Fibroblast of lung (primary cell): ENCODE results near the gene BANF1. TPM values are rescaled to one million over a fixed set of nuclear protein-coding genes. Genes with fewer than 3 reads are reported as not detected.
A peak's percentile ranks its signal among the peaks of the same experiment; 100 is the strongest.

Source experiments
- DNase-seq, 2 donors: peaks; one replicate each; pipeline versions ENCODE4 v3.0.0 to v3.0.0-alpha.2; 2010; ENCODE audit warnings: low read depth in 2 of 2
- H2AFZ ChIP-seq: 2 replicates; pipeline ENCODE4 v1.5.1; 2012; ENCODE audit warnings: low read length, control low read depth, inconsistent platforms
- H3K27ac ChIP-seq: 2 replicates; pipeline ENCODE4 v1.5.1; 2011; ENCODE audit warnings: low read length, control low read depth; ENCODE audit not compliant: insufficient read depth
- H3K27me3 ChIP-seq: 2 replicates; pipeline ENCODE4 v1.5.1; 2011; ENCODE audit warnings: mild to moderate bottlenecking, low read length; ENCODE audit not compliant: control insufficient read depth, insufficient read depth
- H3K36me3 ChIP-seq: 2 replicates; pipeline ENCODE4 v1.5.1; 2011; ENCODE audit warnings: low read length; ENCODE audit not compliant: control insufficient read depth, insufficient read depth
- H3K4me1 ChIP-seq: 2 replicates; pipeline ENCODE4 v1.5.1; 2011; ENCODE audit warnings: low read length; ENCODE audit not compliant: control insufficient read depth, insufficient read depth; ENCODE audit errors: extremely low read depth
- H3K4me2 ChIP-seq: 2 replicates; pipeline ENCODE4 v1.5.1; 2011; ENCODE audit warnings: low read length, control low read depth; ENCODE audit not compliant: insufficient read depth; ENCODE audit errors: extremely low read depth
- H3K4me3 ChIP-seq, 4 experiments: fragments of 200-600 bp in 1 of 4; sonication (generic) in 1 of 4; replicated peaks in 1 of 4; 2 replicates each; pipeline ENCODE4 v1.5.1; 2011 to 2016; ENCODE audit warnings: low read length in 4 of 4, low read depth in 3 of 4, mild to moderate bottlenecking in 3 of 4, control low read depth in 2 of 4, inconsistent platforms in 1 of 4, mixed read lengths in 1 of 4; ENCODE audit not compliant: insufficient read depth in 1 of 4; ENCODE audit errors: control extremely low read depth in 1 of 4
- H3K79me2 ChIP-seq: 2 replicates; pipeline ENCODE4 v1.5.1; 2012; ENCODE audit warnings: mild to moderate bottlenecking, low read length, inconsistent platforms; ENCODE audit not compliant: control insufficient read depth, insufficient read depth
- H3K9ac ChIP-seq: 2 replicates; pipeline ENCODE4 v1.5.1; 2011; ENCODE audit warnings: mild to moderate bottlenecking, low read length, control low read depth; ENCODE audit not compliant: insufficient read depth
- H3K9me3 ChIP-seq: 2 replicates; pipeline ENCODE4 v1.5.1; 2012; ENCODE audit warnings: low read depth, low read length; ENCODE audit not compliant: control insufficient read depth, insufficient read depth
- H4K20me1 ChIP-seq: 2 replicates; pipeline ENCODE4 v1.5.1; 2011; ENCODE audit warnings: low read length; ENCODE audit not compliant: control insufficient read depth, insufficient read depth; ENCODE audit errors: extremely low read depth
- EZH2 ChIP-seq: IDR thresholded peaks from 2 replicates; pipeline ENCODE4 v1.5.1; 2012; ENCODE audit warnings: low read length, control low read depth, mild to moderate bottlenecking; ENCODE audit errors: missing control alignments
- polyA plus RNA-seq, 2 donors: library from polyadenylated mRNA; depleted of rRNA in 1 of 2; stranded (reverse) in 1 of 2; unstranded in 1 of 2; fragments of >200 nt; gene quantifications; 2 replicates each; pipeline ENCODE4 v1.2.1, GENCODE V29; 2011 to 2012; ENCODE audit warnings: missing spikeins in 1 of 2
- total RNA-seq: library from RNA; depleted of rRNA; stranded (reverse); fragments of >200 nt; gene quantifications from 2 replicates; pipeline ENCODE4 v1.2.1, GENCODE V29; 2014
- TF ChIP-seq, protein P1 (sequence below), 2 donors: IDR thresholded peaks in 1 of 2; conservative IDR thresholded peaks in 1 of 2; 1 replicate in 1 of 2; 2 replicates in 1 of 2; pipeline ENCODE4 v1.5.1; 2011 to 2012; ENCODE audit warnings: low read length in 2 of 2, control low read depth in 1 of 2, inconsistent platforms in 1 of 2, low read depth in 1 of 2, mild to moderate bottlenecking in 1 of 2

The BANF1 gene
- total and polyA plus RNA-seq, 2 donors (not counting 1 experiment from before 2014, with no cell fraction given) = 19.0 to 156 TPM

- peaks cover 4% of the 10 kb centered on the region for H3K4me1 ChIP-seq
- H3K36me3 ChIP-seq = peaks cover 7% of the 10 kb centered on the region
- H3K27ac ChIP-seq = peak overlapping the region; percentile 94
- peak overlapping the region; percentile 71 to 98 (median 89) for H3K4me3 ChIP-seq
- TF ChIP-seq EZH2 = no peak
- TF ChIP-seq, protein P1, sequence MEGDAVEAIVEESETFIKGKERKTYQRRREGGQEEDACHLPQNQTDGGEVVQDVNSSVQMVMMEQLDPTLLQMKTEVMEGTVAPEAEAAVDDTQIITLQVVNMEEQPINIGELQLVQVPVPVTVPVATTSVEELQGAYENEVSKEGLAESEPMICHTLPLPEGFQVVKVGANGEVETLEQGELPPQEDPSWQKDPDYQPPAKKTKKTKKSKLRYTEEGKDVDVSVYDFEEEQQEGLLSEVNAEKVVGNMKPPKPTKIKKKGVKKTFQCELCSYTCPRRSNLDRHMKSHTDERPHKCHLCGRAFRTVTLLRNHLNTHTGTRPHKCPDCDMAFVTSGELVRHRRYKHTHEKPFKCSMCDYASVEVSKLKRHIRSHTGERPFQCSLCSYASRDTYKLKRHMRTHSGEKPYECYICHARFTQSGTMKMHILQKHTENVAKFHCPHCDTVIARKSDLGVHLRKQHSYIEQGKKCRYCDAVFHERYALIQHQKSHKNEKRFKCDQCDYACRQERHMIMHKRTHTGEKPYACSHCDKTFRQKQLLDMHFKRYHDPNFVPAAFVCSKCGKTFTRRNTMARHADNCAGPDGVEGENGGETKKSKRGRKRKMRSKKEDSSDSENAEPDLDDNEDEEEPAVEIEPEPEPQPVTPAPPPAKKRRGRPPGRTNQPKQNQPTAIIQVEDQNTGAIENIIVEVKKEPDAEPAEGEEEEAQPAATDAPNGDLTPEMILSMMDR (conservative IDR thresholded peaks at IDR 0.05 in 1 of 2, IDR thresholded peaks at IDR 0.05 in 1 of 2; ENCODE audit: low read depth in 1 of 2, low read length in 2 of 2) = no peak
- peak overlapping the region; percentile 72 for H3K4me2 ChIP-seq
- no peak for DNase-seq
- H3K9me3 ChIP-seq = no peaks in the 10 kb centered on the region
- H4K20me1 ChIP-seq = no peaks in the 10 kb centered on the region
- peaks cover 29% of the 10 kb centered on the region for H3K79me2 ChIP-seq
- peaks cover 2% of the 10 kb centered on the region for H3K27me3 ChIP-seq
- H3K9ac ChIP-seq = peak overlapping the region; percentile 98
- peak overlapping the region; percentile 87 for H2AFZ ChIP-seq
Measured at GRCh38 chr11:66052664-66052982, 50.3 kb downstream of the BANF1 start.

Other genes with a start within 250 kb of the BANF1 start
- 5.1 and 6.3 TPM in 2 replicates for gene AP5B1, start 221.5 kb upstream of the BANF1 start, total RNA-seq
- 1.6 and 2.0 TPM in 2 replicates for gene AP5B1, start 221.5 kb upstream of the BANF1 start, polyA plus RNA-seq
- gene OVOL1, start 215.4 kb upstream of the BANF1 start, total RNA-seq = not detected in 2 replicates
- gene OVOL1, start 215.4 kb upstream of the BANF1 start, polyA plus RNA-seq = not detected in 2 replicates
- gene SNX32, start 168.5 kb upstream of the BANF1 start, total RNA-seq = 2.3 and 3.1 TPM in 2 replicates
- gene SNX32, start 168.5 kb upstream of the BANF1 start, polyA plus RNA-seq = 0.33 and 0.66 TPM in 2 replicates
- gene CFL1, start 144.3 kb upstream of the BANF1 start, total RNA-seq = 486 and 680 TPM in 2 replicates
- 1,603 and 2,451 TPM in 2 replicates for gene CFL1, start 144.3 kb upstream of the BANF1 start, polyA plus RNA-seq
- 38.8 and 56.8 TPM in 2 replicates for gene MUS81, start 142.1 kb upstream of the BANF1 start, total RNA-seq
- 18.7 and 23.6 TPM in 2 replicates for gene MUS81, start 142.1 kb upstream of the BANF1 start, polyA plus RNA-seq
- gene EFEMP2, start 129.7 kb upstream of the BANF1 start, total RNA-seq = 48.0 and 74.0 TPM in 2 replicates
- gene EFEMP2, start 129.7 kb upstream of the BANF1 start, polyA plus RNA-seq = 156 and 161 TPM in 2 replicates
- not detected in 2 replicates for gene CTSW, start 122.7 kb upstream of the BANF1 start, total RNA-seq
- 0.10 TPM in 1 of 2 replicates, not detected in the other for gene CTSW, start 122.7 kb upstream of the BANF1 start, polyA plus RNA-seq
- 134 and 168 TPM in 2 replicates for gene FIBP, start 114.0 kb upstream of the BANF1 start, total RNA-seq
- gene FIBP, start 114.0 kb upstream of the BANF1 start, polyA plus RNA-seq = 81.0 and 132 TPM in 2 replicates
- 83.7 and 118 TPM in 2 replicates for gene CCDC85B, start 111.8 kb upstream of the BANF1 start, total RNA-seq
- gene CCDC85B, start 111.8 kb upstream of the BANF1 start, polyA plus RNA-seq = 18.1 and 20.6 TPM in 2 replicates
- gene FOSL1, start 102.1 kb upstream of the BANF1 start, total RNA-seq = 7.4 and 8.8 TPM in 2 replicates
- 3.5 and 26.9 TPM in 2 replicates for gene FOSL1, start 102.1 kb upstream of the BANF1 start, polyA plus RNA-seq
- gene C11orf68, start 83.4 kb upstream of the BANF1 start, total RNA-seq = 18.0 and 26.6 TPM in 2 replicates
- 27.6 and 57.2 TPM in 2 replicates for gene C11orf68, start 83.4 kb upstream of the BANF1 start, polyA plus RNA-seq
- gene DRAP1, start 83.1 kb upstream of the BANF1 start, total RNA-seq = 155 and 300 TPM in 2 replicates
- gene DRAP1, start 83.1 kb upstream of the BANF1 start, polyA plus RNA-seq = 130 and 275 TPM in 2 replicates
- 0.17 TPM in 1 of 2 replicates, not detected in the other for gene TSGA10IP, start 57.0 kb upstream of the BANF1 start, total RNA-seq
- 0.06 TPM in 1 of 2 replicates, not detected in the other for gene TSGA10IP, start 57.0 kb upstream of the BANF1 start, polyA plus RNA-seq
- 39.0 and 43.3 TPM in 2 replicates for gene SART1, start 40.8 kb upstream of the BANF1 start, total RNA-seq
- 17.4 and 23.9 TPM in 2 replicates for gene SART1, start 40.8 kb upstream of the BANF1 start, polyA plus RNA-seq
- 23.4 and 23.5 TPM in 2 replicates for gene EIF1AD, start 346 bp upstream of the BANF1 start, total RNA-seq
- gene EIF1AD, start 346 bp upstream of the BANF1 start, polyA plus RNA-seq = 26.2 and 30.0 TPM in 2 replicates
- gene CST6, start 9.5 kb downstream of the BANF1 start, total RNA-seq = 1.8 and 11.1 TPM in 2 replicates
- 0.41 and 0.76 TPM in 2 replicates for gene CST6, start 9.5 kb downstream of the BANF1 start, polyA plus RNA-seq
- gene CATSPER1, start 24.0 kb downstream of the BANF1 start, total RNA-seq = not detected in 2 replicates
- 0.28 TPM in 1 of 2 replicates, not detected in the other for gene CATSPER1, start 24.0 kb downstream of the BANF1 start, polyA plus RNA-seq
- gene GAL3ST3, start 46.7 kb downstream of the BANF1 start, total RNA-seq = under 0.01 TPM in 1 of 2 replicates, not detected in the other
- not detected in 2 replicates for gene GAL3ST3, start 46.7 kb downstream of the BANF1 start, polyA plus RNA-seq
- 108 TPM in 2 replicates for gene SF3B2, start 49.9 kb downstream of the BANF1 start, total RNA-seq
- 87.7 and 122 TPM in 2 replicates for gene SF3B2, start 49.9 kb downstream of the BANF1 start, polyA plus RNA-seq
- 16.4 and 25.9 TPM in 2 replicates for gene PACS1, start 67.8 kb downstream of the BANF1 start, total RNA-seq
- 27.7 and 28.5 TPM in 2 replicates for gene PACS1, start 67.8 kb downstream of the BANF1 start, polyA plus RNA-seq